Transverse colon (tissue), 4 donors: ENCODE measurements around the gene DAZAP2.

Experiments used
- CTCF ChIP-seq, 5 experiments: fragments of 200-600 bp in 3 of 5; fragments of 450-650 bp in 2 of 5; sonication (generic) in 3 of 5; IDR thresholded peaks; 1 replicate in 2 of 5; 2 replicates in 3 of 5; pipeline ENCODE4 v1.5.1; 2016 to 2017; ENCODE audit warnings: antibody characterized with exemption in 5 of 5, inconsistent platforms in 3 of 5, mild to moderate bottlenecking in 2 of 5, moderate library complexity in 1 of 5
- POLR2A ChIP-seq: fragments of 450-650 bp; IDR thresholded peaks from one replicate; pipeline ENCODE4 v1.6.1; 2016; ENCODE audit warnings: antibody characterized with exemption, mild to moderate bottlenecking, moderate library complexity
- POLR2AphosphoS5 ChIP-seq, 3 donors: sonication (generic); formaldehyde crosslinking; IDR thresholded peaks; one replicate each; pipeline ENCODE4 v1.6.1; 2016; ENCODE audit warnings: antibody characterized with exemption in 3 of 3

- TF ChIP-seq POLR2AphosphoS5 (IDR thresholded peaks at IDR 0.05): no peak
- TF ChIP-seq CTCF (IDR thresholded peaks at IDR 0.05): no peak
- peak; percentile 12 for TF ChIP-seq POLR2A
Measured at GRCh38 chr12:51244269-51244668, 5.6 kb downstream of the DAZAP2 start.
